Heart right ventricle (tissue), 16 donors: ENCODE measurements around the gene ERFL. TPM values are rescaled to one million over a fixed set of nuclear protein-coding genes. Genes with fewer than 3 reads are reported as not detected.

ENCODE experiments used
- ATAC-seq, 8 donors: fragments of 200-7000 bp; cut with Tn5 transposase; one replicate each; pipeline ENCODE4 v1.9.1; 2020; ENCODE audit warnings: mild to moderate bottlenecking in 8 of 8, moderate library complexity in 8 of 8, moderate number of reproducible peaks in 1 of 8
- DNase-seq, 2 donors: peaks; one replicate each; pipeline ENCODE4 v3.0.0-alpha.2; 2020
- H3K27ac ChIP-seq, 10 donors: fragments of 200-600 bp; sonication (generic) in 2 of 10; one replicate each; pipeline versions ENCODE4 v1.5.0 to v1.8.0; 2020 to 2022; ENCODE audit warnings: mild to moderate bottlenecking in 3 of 10
- H3K27me3 ChIP-seq, 7 donors: fragments of 200-600 bp; one replicate each; pipeline ENCODE4 v1.8.0; 2021 to 2022; ENCODE audit warnings: mild to moderate bottlenecking in 2 of 7
- H3K36me3 ChIP-seq, 9 donors: fragments of 200-600 bp; sonication (generic) in 1 of 9; one replicate each; pipeline versions ENCODE4 v1.5.0 to v1.8.0; 2020 to 2022; ENCODE audit warnings: mild to moderate bottlenecking in 2 of 9
- H3K4me1 ChIP-seq, 9 donors: fragments of 200-600 bp; sonication (generic) in 1 of 9; one replicate each; pipeline versions ENCODE4 v1.5.0 to v1.8.0; 2020 to 2022; ENCODE audit warnings: mild to moderate bottlenecking in 4 of 9
- H3K4me3 ChIP-seq, 10 donors: fragments of 200-600 bp; sonication (generic) in 2 of 10; one replicate each; pipeline versions ENCODE4 v1.5.0 to v1.8.0; 2020 to 2022; ENCODE audit warnings: mild to moderate bottlenecking in 7 of 10, moderate library complexity in 2 of 10
- H3K9me3 ChIP-seq, 11 donors: fragments of 200-600 bp in 10 of 11; sonication (generic) in 2 of 11; one replicate each; pipeline versions ENCODE4 v1.5.0 to v1.8.0; 2013 to 2022; ENCODE audit warnings: mild to moderate bottlenecking in 2 of 11, control low read depth in 1 of 11, moderate library complexity in 1 of 11
- CTCF ChIP-seq, 9 donors: fragments of 200-600 bp; sonication (generic) in 2 of 9; IDR thresholded peaks; one replicate each; pipeline versions ENCODE4 v1.5.0 to v1.8.0; 2021 to 2022; ENCODE audit warnings: antibody characterized with exemption in 9 of 9, mild to moderate bottlenecking in 5 of 9, moderate library complexity in 1 of 9
- WGBS, 2 donors: extraction: QIAGEN DNeasy Blood & Tissue Kit; methylation state at CpG; one replicate each; pipeline ENCODE4 v1.1.7; 2013; ENCODE audit warnings: inconsistent platforms in 1 of 2; 5-methylcytosine and 5-hydroxymethylcytosine counted together
- intact Hi-C, 10 donors: fragments of 100-400 bp; cut with DNase I; formaldehyde crosslinking; loops; one replicate each; pipeline versions ENCODE4 v1.11.1 to v1.14.2; 2022
- polyA plus RNA-seq, 2 donors: library from polyadenylated mRNA; stranded (reverse); fragments of 200-250 nt; gene quantifications; one replicate each; pipeline ENCODE4 v1.2.3, GENCODE V29; 2013
- total RNA-seq, 10 donors: library from RNA; stranded (reverse); fragmentation: NEBNext Ultra II Directional in 3 of 10; extraction: Animal tissue kit (Norgen Biotek cat#: 25700) in 3 of 10; gene quantifications; one replicate each; pipeline versions ENCODE4 v1.2.1 to v1.2.4, GENCODE V29; 2021 to 2023
- donor health status: Arrhythmogenic right ventricular cardiomyopathy.
- donor health status: ischemic (EF 13 %, LVEDD 7.1; RV severe dilation, severe dysfunction).
- donor health status: healthy with polysubstance abuse.
- donor health status: DM: no; HTN: yes; CAD: no.
- donor health status: DM: no; HTN: no; CAD: no.
- donor health status: ischemic (EF 25% LVEDD 6.9; RV normal size, moderate dysfunction).
- donor health status: ischemic (EF 25% LVEDD 5.7; RV mildly dilated, moderate dysfunction).
- donor health status: healthy.
- donor health status: DM: yes; HTN: yes; CAD: no.
- donor health status: Ischemic cardiomyopathy.
- donor health status: ischemic (EF 35%, LVEDD 5.7; RV mildly dilated, moderate dysfunction).
- donor health status: nonischemic (EF 11% LVEDD 7.7; RV severe dilation, severe dysfunction).
- donor health status: DM: yes; HTN: yes; CAD: no.
- donor health status: PGD.
- donor health status: ischemic (EF 29% LVEDD 5.4; RV normal size, mild dysfunction).
- donor health status: nonischemic (EF 23%, LVEDD 6.1; RV moderate dilation, normal function).

Gene ERFL
- total and polyA plus RNA-seq, 12 donors = 0.04 to 0.22 (median 0.13) TPM; not detected in 7

- H3K9me3 ChIP-seq = no peaks in the 10 kb centered on the region
- TF ChIP-seq CTCF (IDR thresholded peaks at IDR 0.05) = no peak
- intact Hi-C loops = loop anchor here (2.0 to 10.0 kb wide), 8 partner anchors 60 to 85 kb away; partner anchors contain the start of gene RABAC1 (in 3 of the 10)
- H3K36me3 ChIP-seq = peaks cover 0 to 51% (median 32%) of the 10 kb centered on the region in 9 donors
- H3K4me1 ChIP-seq = peaks cover 0 to 96% (median 43%) of the 10 kb centered on the region in 9 donors
- no peaks in the 10 kb centered on the region for H3K27me3 ChIP-seq
- DNase-seq = no peak
- no peak for ATAC-seq
- H3K27ac ChIP-seq = peak overlapping the region in 7 of 10 donors; percentile 21 to 78 (median 64)
- H3K4me3 ChIP-seq = no peak overlapping the region
- 86 to 88% methylated on average over 12 of the region's 12 CpGs for WGBS, 2 donors
Observed at GRCh38 chr19:41872384-41872774, 55.9 kb downstream of the ERFL start.

GRCh38 chr19:41871573-41872383 lies 56.5 kb downstream of the ERFL start:
- no peak for TF ChIP-seq CTCF (IDR thresholded peaks at IDR 0.05)
- Histone ChIP-seq H3K9me3 (no peaks in the 10 kb centered on the region), H3K4me3 (no peak overlapping the region), H3K27me3 (no peaks in the 10 kb centered on the region), H3K4me1 (peaks cover 0 to 96% (median 47%) of the 10 kb centered on the region in 9 donors), H3K36me3 (peaks cover 0 to 57% (median 32%) of the 10 kb centered on the region in 9 donors), H3K27ac (peak overlapping the region; percentile 17 to 78 (median 56))
- peak; percentile 15 to 74 (median 62) for ATAC-seq
- intact Hi-C loops = loop anchor here (2.0 to 10.0 kb wide), 8 partner anchors 61 to 86 kb away; partner anchors contain the start of gene RABAC1 (in 3 of the 10)
- 57% methylated on average over 16 of the region's 16 CpGs for WGBS, 2 donors
- DNase-seq = peak in 1 of 2 donors; percentile 37

- ATAC-seq (peak in 2 of 8 donors; percentile 4 to 14), DNase-seq (no peak)
- WGBS, 2 donors = 44 to 68% methylated on average over 3 of the region's 3 CpGs
- intact Hi-C loops = loop anchor here in 9 of 10 donors (5.0 to 10.0 kb wide), 6 partner anchors 62 to 87 kb away; partner anchors contain the start of gene RABAC1 (in 3 of the 9)
- peaks cover 0 to 86% (median 47%) of the 10 kb centered on the region in 9 donors for H3K4me1 ChIP-seq
- H3K27me3 ChIP-seq = no peaks in the 10 kb centered on the region
- no peak for TF ChIP-seq CTCF (IDR thresholded peaks at IDR 0.05)
- no peaks in the 10 kb centered on the region for H3K9me3 ChIP-seq
- H3K27ac ChIP-seq = peak overlapping the region in 4 of 10 donors; percentile 23 to 78 (median 68)
- peaks cover 0 to 71% (median 32%) of the 10 kb centered on the region in 9 donors for H3K36me3 ChIP-seq
- H3K4me3 ChIP-seq = no peak overlapping the region
Observed at GRCh38 chr19:41870401-41870873, 57.8 kb downstream of the ERFL start.

GRCh38 chr19:41869374-41869955 lies 58.8 kb downstream of the ERFL start:
- 85 to 87% methylated on average over 13 of the region's 13 CpGs for WGBS, 2 donors
- no peaks in the 10 kb centered on the region for H3K27me3 ChIP-seq
- ATAC-seq = no peak
- H3K9me3 ChIP-seq = no peaks in the 10 kb centered on the region
- peaks cover 0 to 81% (median 57%) of the 10 kb centered on the region in 9 donors for H3K4me1 ChIP-seq
- intact Hi-C loops = no loop called here
- no peak for DNase-seq
- no peak for TF ChIP-seq CTCF (IDR thresholded peaks at IDR 0.05)
- H3K27ac ChIP-seq = peak overlapping the region in 1 of 10 donors; percentile 68
- H3K4me3 ChIP-seq = no peak overlapping the region
- H3K36me3 ChIP-seq = peaks cover 0 to 81% (median 38%) of the 10 kb centered on the region in 9 donors
